ENCODE data around the gene CMTM4. TPM values are rescaled to one million over a fixed set of nuclear protein-coding genes. Genes with fewer than 3 reads are reported as not detected.
A peak's percentile ranks its signal among the peaks of the same experiment; 100 is the strongest.

CMTM4 gene
- total and polyA plus RNA-seq, 7 experiments from 2014 or later: 0.07 to 2.5 (median 1.7) TPM

DNA sequence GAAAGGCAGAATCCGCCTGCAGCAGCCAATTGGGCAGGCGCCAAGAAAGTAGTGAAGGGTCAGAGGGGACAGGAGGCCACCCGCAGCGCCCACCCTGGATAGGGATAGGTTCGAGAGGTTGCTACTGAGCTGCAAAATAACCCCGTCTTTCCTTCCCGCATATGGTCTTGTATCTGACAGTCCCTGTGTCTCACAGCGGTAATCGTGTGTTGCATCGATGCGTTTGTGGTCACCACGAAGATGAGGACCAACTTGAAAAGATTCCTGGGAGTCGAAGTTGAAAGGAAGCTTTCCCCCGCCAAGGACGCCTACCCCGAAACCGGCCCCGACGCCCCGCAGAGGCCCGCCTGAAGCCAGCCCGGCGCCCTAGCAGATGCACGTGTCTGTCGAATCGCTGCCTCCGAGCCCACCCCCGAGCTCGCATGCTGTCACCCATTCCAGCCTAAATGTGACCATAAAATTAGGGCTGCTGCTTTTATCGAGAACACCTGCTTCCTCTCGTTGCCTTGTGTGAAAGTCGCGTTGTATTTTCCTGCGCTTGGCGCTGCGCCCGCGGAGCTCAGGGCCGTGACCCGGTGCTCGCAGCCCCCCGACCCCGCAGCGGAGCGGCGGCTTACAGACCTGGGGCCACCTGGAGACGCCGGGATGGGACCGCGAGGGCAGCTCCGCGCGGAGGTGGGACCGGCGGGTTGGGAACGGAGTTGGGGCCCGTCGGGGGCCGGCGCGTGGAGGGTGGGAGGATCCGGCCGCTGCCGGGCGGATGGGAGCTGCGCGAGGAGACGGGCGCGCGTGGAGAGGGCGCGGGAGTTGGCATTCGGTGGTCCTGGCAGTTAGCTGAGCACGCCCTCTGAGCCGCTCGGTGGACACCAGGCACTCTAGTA is 117.7 kb downstream of the CMTM4 start, which contains the start of gene CMTM2:
TSS of gene CMTM2 (plus strand) at position 813 of the 881 bp plus-strand sequence. CDS start 145 bp downstream, outside the sequence.
- Histone ChIP-seq H3K9me3 (ENCODE audit: control insufficient read depth in 2 of 3, low read length in 3 of 3) (no peaks in the 10 kb centered on the region), H3K27me3 (ENCODE audit: control insufficient read depth in 2 of 2, insufficient read depth in 2 of 2, low read length in 2 of 2) (peaks cover 0 to 5% of the 10 kb centered on the region in 2 donors), H3K36me3 (ENCODE audit: control insufficient read depth in 2 of 3, insufficient read depth in 3 of 3, low read length in 3 of 3) (no peaks in the 10 kb centered on the region), H3K4me3 (ENCODE audit: low read length) (peak within 1 kb of the TSS; percentile 42), H3K27ac (ENCODE audit: low read depth, low read length) (no peak within 1 kb of the TSS), H3K4me1 (ENCODE audit: control insufficient read depth in 2 of 2, insufficient read depth in 2 of 2, low read length in 2 of 2) (peaks cover 4 to 5% of the 10 kb centered on the region in 2 donors)
- intact Hi-C loops (cut with micrococcal nuclease): no loop called here
- H3K27me3 Mint-ChIP-seq: peaks cover 13 to 32% (median 24%) of the 10 kb centered on the region in 5 donors
- CTCF ChIA-PET: interaction anchor here (0.7 to 1.0 kb wide), 3 partner anchors 10 to 30 kb away, joined by 3 to 7 read pairs (median 3); no protein-coding TSS in a partner anchor
- POLR2A ChIA-PET: interaction anchor here (0.9 to 1.9 kb wide), 5 partner anchors 11 to 31 kb away, joined by 3 to 8 read pairs (median 4); partner anchors contain the start of gene CKLF
- H3K9me3 Mint-ChIP-seq: no peaks in the 10 kb centered on the region
- H3K36me3 Mint-ChIP-seq: peaks cover 0 to 30% (median 0%) of the 10 kb centered on the region in 5 donors
- H3K4me1 Mint-ChIP-seq: peaks cover 12 to 26% (median 19%) of the 10 kb centered on the region in 7 donors
- DNase-seq (peak in 6 of 9 donors; percentile 15 to 40 (median 30)), ATAC-seq (peak; percentile 54)
- peak within 1 kb of the TSS in 1 of 9 donors; percentile 37 for H3K27ac Mint-ChIP-seq
- H3K4me3 Mint-ChIP-seq: peak within 1 kb of the TSS; percentile 17 to 85 (median 76)

GRCh38 chr16:66576296-66576695 is 120.2 kb downstream of the CMTM4 start:
- intact Hi-C loops (cut with micrococcal nuclease): loop anchor here in 1 of 2 donors (2.0 kb wide), 1 partner anchor 13 kb away; no protein-coding TSS in a partner anchor
- peaks cover 4 to 5% of the 10 kb centered on the region in 2 donors for H3K4me1 ChIP-seq (ENCODE audit: control insufficient read depth in 2 of 2, insufficient read depth in 2 of 2, low read length in 2 of 2)
- no peak for ATAC-seq
- Mint-ChIP-seq H3K4me3 (no peak overlapping the region), H3K27ac (no peak overlapping the region), H3K36me3 (peaks cover 0 to 27% (median 0%) of the 10 kb centered on the region in 5 donors), H3K9me3 (no peaks in the 10 kb centered on the region), H3K4me1 (peaks cover 12 to 29% (median 18%) of the 10 kb centered on the region in 7 donors), H3K27me3 (peaks cover 13 to 32% (median 24%) of the 10 kb centered on the region in 5 donors)
- no peak overlapping the region for H3K27ac ChIP-seq (ENCODE audit: low read depth, low read length)
- peaks cover 0 to 5% of the 10 kb centered on the region in 2 donors for H3K27me3 ChIP-seq (ENCODE audit: control insufficient read depth in 2 of 2, insufficient read depth in 2 of 2, low read length in 2 of 2)
- H3K4me3 ChIP-seq (ENCODE audit: low read length): no peak overlapping the region
- ChIA-PET POLR2A (interaction anchor here (1.4 kb wide), 1 partner anchor 12 kb away, joined by 4 read pairs; no protein-coding TSS in a partner anchor), CTCF (no interaction called here)
- H3K9me3 ChIP-seq (ENCODE audit: control insufficient read depth in 2 of 3, low read length in 3 of 3): no peaks in the 10 kb centered on the region
- H3K36me3 ChIP-seq (ENCODE audit: control insufficient read depth in 2 of 3, insufficient read depth in 3 of 3, low read length in 3 of 3): no peaks in the 10 kb centered on the region
- no peak for DNase-seq

DNA sequence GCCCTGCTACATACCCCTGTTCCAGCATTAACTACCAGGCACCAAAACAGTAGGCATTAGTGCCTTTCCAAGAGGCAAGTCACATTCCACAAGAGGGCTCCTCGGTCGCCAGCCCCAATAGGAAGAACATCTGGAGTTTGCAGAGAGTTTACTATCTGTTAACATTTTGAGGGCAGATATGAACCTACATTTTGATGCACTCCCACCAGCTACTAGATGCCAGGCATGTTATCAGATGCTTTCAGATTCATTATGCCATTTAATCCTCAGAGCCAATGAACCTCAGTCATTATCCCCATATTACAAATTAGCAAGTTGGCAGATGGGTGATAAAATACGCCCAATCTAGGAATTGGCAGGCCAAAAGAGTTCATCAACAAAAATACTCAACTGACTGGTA is 121.5 kb downstream of the CMTM4 start:
- no peak overlapping the region for H3K27ac Mint-ChIP-seq
- no peaks in the 10 kb centered on the region for H3K9me3 ChIP-seq (ENCODE audit: control insufficient read depth in 2 of 3, low read length in 3 of 3)
- peaks cover 0 to 25% (median 0%) of the 10 kb centered on the region in 5 donors for H3K36me3 Mint-ChIP-seq
- H3K4me1 ChIP-seq (ENCODE audit: control insufficient read depth in 2 of 2, insufficient read depth in 2 of 2, low read length in 2 of 2): peaks cover 4 to 5% of the 10 kb centered on the region in 2 donors
- no peaks in the 10 kb centered on the region for H3K36me3 ChIP-seq (ENCODE audit: control insufficient read depth in 2 of 3, insufficient read depth in 3 of 3, low read length in 3 of 3)
- ATAC-seq (no peak), DNase-seq (no peak)
- peaks cover 0 to 2% of the 10 kb centered on the region in 2 donors for H3K27me3 ChIP-seq (ENCODE audit: control insufficient read depth in 2 of 2, insufficient read depth in 2 of 2, low read length in 2 of 2)
- no peaks in the 10 kb centered on the region for H3K9me3 Mint-ChIP-seq
- no peak overlapping the region for H3K4me3 Mint-ChIP-seq
- peaks cover 10 to 29% (median 18%) of the 10 kb centered on the region in 5 donors for H3K27me3 Mint-ChIP-seq
- H3K4me1 Mint-ChIP-seq: peaks cover 12 to 28% (median 16%) of the 10 kb centered on the region in 7 donors
- ChIA-PET CTCF (interaction anchor here (1.2 to 4.0 kb wide), 2 partner anchors 12 to 33 kb away, joined by 3 to 17 read pairs; no protein-coding TSS in a partner anchor), POLR2A (interaction anchor here (1.1 to 1.4 kb wide), 2 partner anchors 11 to 23 kb away, joined by 4 read pairs; partner anchors contain the start of gene CKLF)
- no peak overlapping the region for H3K27ac ChIP-seq (ENCODE audit: low read depth, low read length)
- intact Hi-C loops (cut with micrococcal nuclease): no loop called here
- H3K4me3 ChIP-seq (ENCODE audit: low read length): no peak overlapping the region

DNA sequence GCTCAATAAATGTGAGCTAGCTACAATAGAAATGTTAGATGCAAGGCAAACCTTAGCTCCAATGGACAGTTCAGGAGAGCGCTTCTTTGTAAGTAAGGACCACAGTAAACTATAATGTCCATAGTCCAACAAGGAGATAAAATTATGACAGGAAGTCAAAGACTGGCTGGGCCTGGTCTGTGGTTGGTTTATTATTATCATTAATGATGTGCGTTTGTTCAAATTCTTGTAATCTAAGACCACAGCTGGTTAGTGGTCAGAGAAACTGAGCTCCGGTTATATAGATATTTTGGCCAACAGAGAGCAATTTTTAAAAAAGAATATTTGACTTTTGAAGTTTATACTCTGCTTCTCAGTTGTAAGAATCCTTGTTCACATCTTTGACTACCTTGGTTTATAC is 122.0 kb downstream of the CMTM4 start:
- POLR2A ChIA-PET: interaction anchor here (1.1 kb wide), 1 partner anchor 22 kb away, joined by 4 read pairs; the partner anchor contains the start of gene CKLF

GRCh38 chr16:66574081-66574480 is 122.5 kb downstream of the CMTM4 start:
- Histone ChIP-seq H3K4me1 (ENCODE audit: control insufficient read depth in 2 of 2, insufficient read depth in 2 of 2, low read length in 2 of 2) (peaks cover 0 to 5% of the 10 kb centered on the region in 2 donors), H3K9me3 (ENCODE audit: control insufficient read depth in 2 of 3, low read length in 3 of 3) (no peaks in the 10 kb centered on the region), H3K27ac (ENCODE audit: low read depth, low read length) (no peak overlapping the region), H3K4me3 (ENCODE audit: low read length) (no peak overlapping the region), H3K36me3 (ENCODE audit: control insufficient read depth in 2 of 3, insufficient read depth in 3 of 3, low read length in 3 of 3) (no peaks in the 10 kb centered on the region), H3K27me3 (ENCODE audit: control insufficient read depth in 2 of 2, insufficient read depth in 2 of 2, low read length in 2 of 2) (no peaks in the 10 kb centered on the region)
- CTCF ChIA-PET: interaction anchor here (0.9 to 4.0 kb wide), 3 partner anchors 11 to 34 kb away, joined by 3 to 17 read pairs (median 3); no protein-coding TSS in a partner anchor
- peaks cover 0 to 19% (median 0%) of the 10 kb centered on the region in 5 donors for H3K36me3 Mint-ChIP-seq
- H3K9me3 Mint-ChIP-seq: no peaks in the 10 kb centered on the region
- DNase-seq (no peak), ATAC-seq (no peak)
- POLR2A ChIA-PET: interaction anchor here (1.1 kb wide), 1 partner anchor 22 kb away, joined by 4 read pairs; the partner anchor contains the start of gene CKLF
- peaks cover 7 to 21% (median 12%) of the 10 kb centered on the region in 5 donors for H3K27me3 Mint-ChIP-seq
- H3K4me1 Mint-ChIP-seq: peaks cover 4 to 21% (median 13%) of the 10 kb centered on the region in 7 donors
- intact Hi-C loops (cut with micrococcal nuclease): no loop called here
- no peak overlapping the region for H3K27ac Mint-ChIP-seq
- no peak overlapping the region for H3K4me3 Mint-ChIP-seq

More for the DNA sequence above, 122.0 kb downstream of the CMTM4 start:
- Mint-ChIP-seq H3K4me1 (peaks cover 7 to 23% (median 15%) of the 10 kb centered on the region in 7 donors), H3K27me3 (peaks cover 7 to 24% (median 15%) of the 10 kb centered on the region in 5 donors), H3K9me3 (no peaks in the 10 kb centered on the region), H3K36me3 (peaks cover 0 to 20% (median 0%) of the 10 kb centered on the region in 5 donors), H3K27ac (no peak overlapping the region), H3K4me3 (no peak overlapping the region)
- intact Hi-C loops (cut with micrococcal nuclease): no loop called here
- H3K4me3 ChIP-seq (ENCODE audit: low read length): no peak overlapping the region
- H3K27ac ChIP-seq (ENCODE audit: low read depth, low read length): no peak overlapping the region
- CTCF ChIA-PET: interaction anchor here (1.2 to 4.0 kb wide), 2 partner anchors 12 to 33 kb away, joined by 3 to 17 read pairs; no protein-coding TSS in a partner anchor
- no peak for DNase-seq
- peaks cover 3 to 5% of the 10 kb centered on the region in 2 donors for H3K4me1 ChIP-seq (ENCODE audit: control insufficient read depth in 2 of 2, insufficient read depth in 2 of 2, low read length in 2 of 2)
- no peaks in the 10 kb centered on the region for H3K9me3 ChIP-seq (ENCODE audit: control insufficient read depth in 2 of 3, low read length in 3 of 3)
- no peaks in the 10 kb centered on the region for H3K36me3 ChIP-seq (ENCODE audit: control insufficient read depth in 2 of 3, insufficient read depth in 3 of 3, low read length in 3 of 3)
- no peaks in the 10 kb centered on the region for H3K27me3 ChIP-seq (ENCODE audit: control insufficient read depth in 2 of 2, insufficient read depth in 2 of 2, low read length in 2 of 2)
- ATAC-seq: no peak

DNA sequence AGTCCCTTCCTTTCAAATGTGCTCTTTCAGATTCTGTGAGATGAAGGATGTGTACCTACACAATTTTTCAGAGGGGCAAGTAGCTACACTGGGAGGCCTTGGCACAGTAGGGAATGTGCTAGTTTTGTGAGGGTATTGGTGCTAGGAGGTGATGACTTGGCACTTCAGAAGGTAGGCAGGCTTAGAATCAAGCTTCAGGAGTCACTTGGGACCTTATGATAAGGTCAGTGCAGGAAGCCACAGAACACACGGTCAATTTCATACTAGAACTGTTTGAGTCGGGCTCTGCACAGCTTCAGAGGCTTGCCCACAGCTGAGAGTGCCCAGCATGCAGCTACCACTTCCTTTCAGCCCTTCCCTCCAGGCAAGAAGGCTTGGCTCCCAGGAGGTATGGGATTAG is 124.2 kb downstream of the CMTM4 start:
- CTCF ChIA-PET: interaction anchor here (0.6 to 4.0 kb wide), 4 partner anchors 10 to 18 kb away, joined by 3 to 17 read pairs (median 4); no protein-coding TSS in a partner anchor
- Histone ChIP-seq H3K27ac (ENCODE audit: low read depth, low read length) (no peak overlapping the region), H3K4me1 (ENCODE audit: control insufficient read depth in 2 of 2, insufficient read depth in 2 of 2, low read length in 2 of 2) (no peaks in the 10 kb centered on the region), H3K9me3 (ENCODE audit: control insufficient read depth in 2 of 3, low read length in 3 of 3) (no peaks in the 10 kb centered on the region), H3K27me3 (ENCODE audit: control insufficient read depth in 2 of 2, insufficient read depth in 2 of 2, low read length in 2 of 2) (no peaks in the 10 kb centered on the region), H3K36me3 (ENCODE audit: control insufficient read depth in 2 of 3, insufficient read depth in 3 of 3, low read length in 3 of 3) (no peaks in the 10 kb centered on the region), H3K4me3 (ENCODE audit: low read length) (no peak overlapping the region)
- no peak for DNase-seq
- POLR2A ChIA-PET: interaction anchor here (0.9 kb wide), 1 partner anchor 31 kb away, joined by 3 read pairs; no protein-coding TSS in a partner anchor
- no peak for ATAC-seq
- Mint-ChIP-seq H3K4me3 (no peak overlapping the region), H3K27me3 (peaks cover 0 to 5% (median 2%) of the 10 kb centered on the region in 5 donors), H3K9me3 (peaks cover 0 to under 1% (median 0%) of the 10 kb centered on the region in 11 donors), H3K27ac (peak overlapping the region in 2 of 9 donors; percentile 28 to 43), H3K36me3 (peaks cover 0 to 14% (median 2%) of the 10 kb centered on the region in 5 donors), H3K4me1 (peaks cover 0 to 16% (median 1%) of the 10 kb centered on the region in 7 donors)
- intact Hi-C loops (cut with micrococcal nuclease): no loop called here

All from naive thymus-derived CD4-positive, alpha-beta T cell (primary cell).